Activated CD4-positive, alpha-beta T cell treated with anti-CD3 and anti-CD28 coated beads for 24 hours (primary cell): ENCODE data around the gene PHF21A.
"Not testable (repeated sequence)": the region's sequence is repeated elsewhere in the genome, so short reads cannot be mapped to it uniquely, and the experiment has no call there.

ENCODE experiments used
- DNase-seq, 2 donors: peaks; one replicate each; pipeline ENCODE4 v3.0.0-alpha.2; 2020; ENCODE audit warnings: low read depth in 2 of 2

PHF21A gene

GRCh38 chr11:46036009-46036408 lies 85.2 kb downstream of the PHF21A start:
- DNase-seq: no peak

- DNase-seq: no peak
These were observed 87.2 kb downstream of the PHF21A start for GRCh38 chr11:46034041-46034440.

- DNase-seq: no peak
These were observed 94.5 kb downstream of the PHF21A start for GRCh38 chr11:46026606-46027293.

- DNase-seq: no peak
These were observed 101.1 kb downstream of the PHF21A start for GRCh38 chr11:46020084-46020599.

GRCh38 chr11:46018651-46019050 lies 102.6 kb downstream of the PHF21A start:
- no peak for DNase-seq

- no peak for DNase-seq
These were observed 103.9 kb downstream of the PHF21A start for GRCh38 chr11:46017341-46017740.

- no peak for DNase-seq
These were observed 105.3 kb downstream of the PHF21A start for GRCh38 chr11:46015941-46016340.

- not testable (repeated sequence) for DNase-seq
These were observed 107.1 kb downstream of the PHF21A start for GRCh38 chr11:46014168-46014567.

GRCh38 chr11:46012185-46012584 lies 109.1 kb downstream of the PHF21A start:
- no peak for DNase-seq

GRCh38 chr11:46010100-46010499 lies 111.2 kb downstream of the PHF21A start:
- no peak for DNase-seq

- no peak for DNase-seq
These were observed 111.6 kb downstream of the PHF21A start for GRCh38 chr11:46009647-46010046.

- peak in 1 of 2 donors; percentile 7 for DNase-seq
These were observed 114.7 kb downstream of the PHF21A start for GRCh38 chr11:46006418-46007070.

GRCh38 chr11:46003572-46003971 lies 117.7 kb downstream of the PHF21A start:
- no peak for DNase-seq

GRCh38 chr11:46002189-46002588 lies 119.1 kb downstream of the PHF21A start:
- no peak for DNase-seq

- no peak for DNase-seq
These were observed 119.8 kb downstream of the PHF21A start for GRCh38 chr11:46001448-46001914.

GRCh38 chr11:45997599-45997998 lies 123.7 kb downstream of the PHF21A start:
- DNase-seq: no peak

- no peak for DNase-seq
These were observed 125.9 kb downstream of the PHF21A start for GRCh38 chr11:45995342-45995734.

GRCh38 chr11:45994371-45995341 lies 126.6 kb downstream of the PHF21A start:
- no peak for DNase-seq

GRCh38 chr11:45993531-45994001 lies 127.7 kb downstream of the PHF21A start:
- DNase-seq: no peak

- DNase-seq: no peak
These were observed 132.3 kb downstream of the PHF21A start for GRCh38 chr11:45988921-45989320.

- no peak for DNase-seq
These were observed 136.0 kb downstream of the PHF21A start for GRCh38 chr11:45985212-45985611.

GRCh38 chr11:45984192-45984591 lies 137.1 kb downstream of the PHF21A start:
- DNase-seq: no peak
